Caco-2 (cell line): ENCODE data around the gene LILRB1. TPM values are rescaled to one million over a fixed set of nuclear protein-coding genes. Genes with fewer than 3 reads are reported as not detected.

ENCODE experiments used
- BruUV-seq: library from RNA; stranded (reverse); fragments of 400-500 nt; replicated peaks from 2 replicates; lab custom pipeline; 2021; lab: Mats Ljungman, UMichigan
- CTCF ChIA-PET: fragments of 300-600 bp; sonication (Branson Sonifier 250); formaldehyde crosslinking; loops from one replicate; lab custom pipeline; 2022; ENCODE audit warnings: antibody characterized with exemption; lab: Charles Lee
- POLR2A ChIA-PET: fragments of 300-600 bp; sonication (Branson Sonifier 250); formaldehyde crosslinking; loops from one replicate; lab custom pipeline; 2022; ENCODE audit warnings: antibody characterized with exemption; lab: Charles Lee
- DNase-seq, 2 experiments: peaks; one replicate each; pipeline versions ENCODE4 v3.0.0 to v3.0.0-alpha.2; 2020 to 2022
- H3K27me3 ChIP-seq: replicated peaks from 2 replicates; pipeline ENCODE4 v1.6.0; 2011; ENCODE audit warnings: low read length; ENCODE audit not compliant: control insufficient read depth, insufficient read depth
- H3K36me3 ChIP-seq: 2 replicates; pipeline ENCODE4 v1.5.1; 2011; ENCODE audit warnings: low read length; ENCODE audit not compliant: control insufficient read depth, insufficient read depth
- H3K4me1 ChIP-seq: fragments of 250-450 bp; sonication (Bioruptor Pico); 2 replicates; pipeline ENCODE4 v1.5.1; 2020; ENCODE audit warnings: mild to moderate bottlenecking
- H3K4me3 ChIP-seq: 2 replicates; pipeline ENCODE4 v1.5.1; 2011; ENCODE audit warnings: low read depth, mild to moderate bottlenecking, control low read depth, low read length
- H3K9me3 ChIP-seq: fragments of 250-450 bp; sonication (Bioruptor Pico); 2 replicates; pipeline ENCODE4 v1.5.1; 2020; ENCODE audit warnings: mild to moderate bottlenecking, moderate library complexity
- H3K27ac Mint-ChIP-seq: one replicate; pipeline ENCODE4 v1.8.0; 2022; ENCODE audit warnings: mixed read lengths; ENCODE audit not compliant: unreplicated experiment
- H3K27me3 Mint-ChIP-seq: one replicate; pipeline ENCODE4 v1.8.0; 2022; ENCODE audit warnings: mixed read lengths; ENCODE audit not compliant: insufficient read depth, unreplicated experiment
- H3K36me3 Mint-ChIP-seq: one replicate; pipeline ENCODE4 v1.8.0; 2022; ENCODE audit warnings: mild to moderate bottlenecking, mixed read lengths; ENCODE audit not compliant: insufficient read depth, unreplicated experiment
- H3K4me1 Mint-ChIP-seq: one replicate; pipeline ENCODE4 v1.8.0; 2022; ENCODE audit warnings: low read depth, mixed read lengths; ENCODE audit not compliant: unreplicated experiment
- H3K4me3 Mint-ChIP-seq: one replicate; pipeline ENCODE4 v1.8.0; 2022; ENCODE audit warnings: mild to moderate bottlenecking, moderate library complexity, mixed read lengths; ENCODE audit not compliant: unreplicated experiment
- H3K9me3 Mint-ChIP-seq: one replicate; pipeline ENCODE4 v1.8.0; 2022; ENCODE audit warnings: mixed read lengths; ENCODE audit not compliant: unreplicated experiment
- intact Hi-C: fragments of 100-400 bp; cut with micrococcal nuclease; formaldehyde crosslinking; loops from one replicate; pipeline ENCODE4 v1.10.0; 2022; ENCODE audit not compliant: unreplicated experiment
- total RNA-seq: library from RNA; stranded (reverse); gene quantifications from 2 replicates; pipeline ENCODE4 v1.2.3, GENCODE V29; 2022
- TF ChIP-seq, protein P1 (sequence below), 2 experiments: fragments of 200-600 bp in 1 of 2; IDR thresholded peaks; 1 replicate in 1 of 2; 2 replicates in 1 of 2; pipeline versions ENCODE4 v1.5.1 to v1.8.0; 2011 to 2022; ENCODE audit warnings: antibody characterized with exemption in 1 of 2, control low read depth in 1 of 2, inconsistent platforms in 1 of 2, low read depth in 1 of 2, low read length in 1 of 2, mild to moderate bottlenecking in 1 of 2, moderate library complexity in 1 of 2; ENCODE audit not compliant: insufficient read depth in 1 of 2, severe bottlenecking in 1 of 2, unreplicated experiment in 1 of 2

The LILRB1 gene
- total RNA-seq, 1 experiment from 2014 or later = not detected

DNA sequence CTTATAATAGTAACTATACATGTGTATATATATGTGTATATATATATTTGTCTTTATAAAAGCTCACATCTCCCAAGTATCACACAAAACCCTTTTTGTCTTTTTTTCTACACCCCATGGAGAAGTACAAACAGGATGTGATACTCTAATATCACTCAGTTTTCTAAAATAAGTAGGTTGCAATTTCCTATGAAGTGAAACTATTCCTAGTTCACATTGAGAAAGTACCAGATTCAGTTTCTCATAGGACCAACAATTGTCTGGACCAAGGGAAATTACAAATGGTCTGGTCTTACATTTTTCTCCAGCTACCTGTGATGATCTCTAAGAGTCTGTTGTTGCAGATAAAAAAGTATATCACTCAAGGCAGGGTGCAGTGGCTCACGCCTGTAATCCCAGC lies 17.9 kb upstream of the LILRB1 start:
- intact Hi-C loops = no loop called here
- no peaks in the 10 kb centered on the region for H3K9me3 ChIP-seq
- Mint-ChIP-seq H3K27me3 (peaks cover 11% of the 10 kb centered on the region), H3K27ac (no peak overlapping the region), H3K4me3 (no peak overlapping the region), H3K36me3 (no peaks in the 10 kb centered on the region), H3K4me1 (no peaks in the 10 kb centered on the region), H3K9me3 (peaks cover 19% of the 10 kb centered on the region)
- DNase-seq = no peak
- no peaks in the 10 kb centered on the region for H3K27me3 ChIP-seq
- H3K4me3 ChIP-seq = no peak overlapping the region
- ChIA-PET POLR2A (no interaction called here), CTCF (no interaction called here)
- no peaks in the 10 kb centered on the region for H3K4me1 ChIP-seq
- no TSS peak for BruUV-seq
- TF ChIP-seq, protein P1, sequence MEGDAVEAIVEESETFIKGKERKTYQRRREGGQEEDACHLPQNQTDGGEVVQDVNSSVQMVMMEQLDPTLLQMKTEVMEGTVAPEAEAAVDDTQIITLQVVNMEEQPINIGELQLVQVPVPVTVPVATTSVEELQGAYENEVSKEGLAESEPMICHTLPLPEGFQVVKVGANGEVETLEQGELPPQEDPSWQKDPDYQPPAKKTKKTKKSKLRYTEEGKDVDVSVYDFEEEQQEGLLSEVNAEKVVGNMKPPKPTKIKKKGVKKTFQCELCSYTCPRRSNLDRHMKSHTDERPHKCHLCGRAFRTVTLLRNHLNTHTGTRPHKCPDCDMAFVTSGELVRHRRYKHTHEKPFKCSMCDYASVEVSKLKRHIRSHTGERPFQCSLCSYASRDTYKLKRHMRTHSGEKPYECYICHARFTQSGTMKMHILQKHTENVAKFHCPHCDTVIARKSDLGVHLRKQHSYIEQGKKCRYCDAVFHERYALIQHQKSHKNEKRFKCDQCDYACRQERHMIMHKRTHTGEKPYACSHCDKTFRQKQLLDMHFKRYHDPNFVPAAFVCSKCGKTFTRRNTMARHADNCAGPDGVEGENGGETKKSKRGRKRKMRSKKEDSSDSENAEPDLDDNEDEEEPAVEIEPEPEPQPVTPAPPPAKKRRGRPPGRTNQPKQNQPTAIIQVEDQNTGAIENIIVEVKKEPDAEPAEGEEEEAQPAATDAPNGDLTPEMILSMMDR (IDR thresholded peaks at IDR 0.05; ENCODE audit: insufficient read depth in 1 of 2, low read depth in 1 of 2, low read length in 1 of 2, severe bottlenecking in 1 of 2, unreplicated experiment in 1 of 2) = no peak
- no peaks in the 10 kb centered on the region for H3K36me3 ChIP-seq

DNA sequence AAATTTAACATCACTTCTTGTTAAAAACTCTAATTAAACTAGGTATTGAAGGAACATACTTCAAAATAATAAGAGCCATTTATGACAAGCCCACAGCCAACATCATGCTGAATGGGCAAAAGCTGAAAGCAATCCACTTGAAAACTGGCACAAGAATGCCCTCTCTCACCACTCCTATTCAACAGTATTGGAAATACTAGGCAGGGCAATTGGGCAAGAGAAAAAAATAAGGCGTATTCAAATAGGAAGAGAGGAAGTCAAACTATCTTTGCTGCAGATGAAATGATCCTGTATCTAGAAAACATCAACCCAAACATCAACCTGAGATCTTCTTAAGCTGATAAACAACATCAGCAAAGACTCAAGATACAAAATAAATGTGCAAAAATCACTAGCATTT lies 15.6 kb upstream of the LILRB1 start:
- TF ChIP-seq, protein P1 (IDR thresholded peaks at IDR 0.05; ENCODE audit: insufficient read depth in 1 of 2, low read depth in 1 of 2, low read length in 1 of 2, severe bottlenecking in 1 of 2, unreplicated experiment in 1 of 2) = no peak
- ChIA-PET POLR2A (no interaction called here), CTCF (no interaction called here)
- intact Hi-C loops = no loop called here
- Histone ChIP-seq H3K4me3 (no peak overlapping the region), H3K4me1 (no peaks in the 10 kb centered on the region), H3K27me3 (no peaks in the 10 kb centered on the region), H3K36me3 (no peaks in the 10 kb centered on the region), H3K9me3 (no peaks in the 10 kb centered on the region)
- H3K9me3 Mint-ChIP-seq = peaks cover 19% of the 10 kb centered on the region
- no peaks in the 10 kb centered on the region for H3K36me3 Mint-ChIP-seq
- peaks cover 11% of the 10 kb centered on the region for H3K27me3 Mint-ChIP-seq
- no peak for DNase-seq
- H3K27ac Mint-ChIP-seq = no peak overlapping the region
- BruUV-seq = no TSS peak
- H3K4me3 Mint-ChIP-seq = no peak overlapping the region
- no peaks in the 10 kb centered on the region for H3K4me1 Mint-ChIP-seq

DNA sequence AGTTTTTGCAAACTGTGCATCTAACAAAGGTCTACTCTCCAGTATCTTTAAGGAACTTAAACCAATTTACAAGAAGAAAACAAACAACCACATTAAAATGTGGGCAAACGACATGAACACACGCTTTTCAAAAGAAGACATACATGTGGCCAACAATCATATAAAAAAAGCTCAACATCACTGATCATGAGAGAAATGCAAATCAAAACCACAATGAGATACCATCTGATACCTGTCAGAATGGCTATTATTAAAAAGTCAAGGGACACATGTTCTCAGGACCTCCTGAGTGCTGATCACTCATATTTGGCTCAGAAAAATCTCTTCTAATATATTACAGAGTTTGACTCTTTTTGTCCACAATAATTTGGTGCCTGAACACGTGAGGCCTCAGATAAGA lies 14.2 kb upstream of the LILRB1 start:
- no peak for DNase-seq
- no peaks in the 10 kb centered on the region for H3K4me1 Mint-ChIP-seq
- H3K27me3 Mint-ChIP-seq = peaks cover 14% of the 10 kb centered on the region
- no TSS peak for BruUV-seq
- Histone ChIP-seq H3K9me3 (no peaks in the 10 kb centered on the region), H3K4me3 (no peak overlapping the region), H3K27me3 (no peaks in the 10 kb centered on the region), H3K36me3 (no peaks in the 10 kb centered on the region), H3K4me1 (no peaks in the 10 kb centered on the region)
- ChIA-PET CTCF (no interaction called here), POLR2A (no interaction called here)
- no peak overlapping the region for H3K4me3 Mint-ChIP-seq
- peaks cover 19% of the 10 kb centered on the region for H3K9me3 Mint-ChIP-seq
- TF ChIP-seq, protein P1 (IDR thresholded peaks at IDR 0.05; ENCODE audit: insufficient read depth in 1 of 2, low read depth in 1 of 2, low read length in 1 of 2, severe bottlenecking in 1 of 2, unreplicated experiment in 1 of 2) = no peak
- intact Hi-C loops = no loop called here
- no peaks in the 10 kb centered on the region for H3K36me3 Mint-ChIP-seq
- no peak overlapping the region for H3K27ac Mint-ChIP-seq
